Measurements from ENCODE around the gene RIC8B. TPM values are rescaled to one million over a fixed set of nuclear protein-coding genes. Genes with fewer than 3 reads are reported as not detected.

Gene RIC8B
- total RNA-seq, 2 donors from 2014 or later: 12.9 to 27.5 TPM

GRCh38 chr12:106866426-106867080 lies 92.1 kb downstream of the RIC8B start:
- TF ChIP-seq CTCF (IDR thresholded peaks at IDR 0.05): no peak
- DNase-seq (ENCODE audit: low spot score) (no peak), ATAC-seq (ENCODE audit: insufficient number of reproducible peaks, low FRiP score, low read depth) (no peak)
- H3K27ac ChIP-seq: no peak overlapping the region
- H3K9me3 ChIP-seq: no peaks in the 10 kb centered on the region
- no peak overlapping the region for H3K4me3 ChIP-seq
- H3K4me1 ChIP-seq (ENCODE audit: control insufficient read depth in 1 of 2, low read depth in 2 of 2): peaks cover 15 to 34% of the 10 kb centered on the region in 2 donors
- no peaks in the 10 kb centered on the region for H3K36me3 ChIP-seq
- no peaks in the 10 kb centered on the region for H3K27me3 ChIP-seq (replicated peaks; ENCODE audit: insufficient read depth)

GRCh38 chr12:106867651-106868050 lies 93.2 kb downstream of the RIC8B start:
- TF ChIP-seq CTCF (IDR thresholded peaks at IDR 0.05): no peak
- Histone ChIP-seq H3K4me1 (ENCODE audit: control insufficient read depth in 1 of 2, low read depth in 2 of 2) (peaks cover 11 to 24% of the 10 kb centered on the region in 2 donors), H3K27ac (no peak overlapping the region), H3K36me3 (no peaks in the 10 kb centered on the region), H3K9me3 (no peaks in the 10 kb centered on the region), H3K27me3 (replicated peaks; ENCODE audit: insufficient read depth) (no peaks in the 10 kb centered on the region), H3K4me3 (no peak overlapping the region)
- ATAC-seq (ENCODE audit: insufficient number of reproducible peaks, low FRiP score, low read depth) (no peak), DNase-seq (ENCODE audit: low spot score) (no peak)

GRCh38 chr12:106868982-106869700 lies 94.7 kb downstream of the RIC8B start:
- H3K27me3 ChIP-seq (replicated peaks; ENCODE audit: insufficient read depth): no peaks in the 10 kb centered on the region
- H3K36me3 ChIP-seq: no peaks in the 10 kb centered on the region
- no peak overlapping the region for H3K4me3 ChIP-seq
- ATAC-seq (ENCODE audit: insufficient number of reproducible peaks, low FRiP score, low read depth): no peak
- no peak for DNase-seq (ENCODE audit: low spot score)
- H3K27ac ChIP-seq: no peak overlapping the region
- peaks cover 8 to 18% of the 10 kb centered on the region in 2 donors for H3K4me1 ChIP-seq (ENCODE audit: control insufficient read depth in 1 of 2, low read depth in 2 of 2)
- H3K9me3 ChIP-seq: no peaks in the 10 kb centered on the region
- no peak for TF ChIP-seq CTCF (IDR thresholded peaks at IDR 0.05)

- no peak overlapping the region for H3K4me3 ChIP-seq
- ATAC-seq (ENCODE audit: insufficient number of reproducible peaks, low FRiP score, low read depth) (no peak), DNase-seq (ENCODE audit: low spot score) (no peak)
- no peak overlapping the region for H3K27ac ChIP-seq
- H3K9me3 ChIP-seq: no peaks in the 10 kb centered on the region
- H3K4me1 ChIP-seq (ENCODE audit: control insufficient read depth in 1 of 2, low read depth in 2 of 2): peaks cover 8 to 18% of the 10 kb centered on the region in 2 donors
- H3K27me3 ChIP-seq (replicated peaks; ENCODE audit: insufficient read depth): no peaks in the 10 kb centered on the region
- no peak for TF ChIP-seq CTCF (IDR thresholded peaks at IDR 0.05)
- H3K36me3 ChIP-seq: no peaks in the 10 kb centered on the region
Measured at GRCh38 chr12:106870116-106870515, 95.6 kb downstream of the RIC8B start.

GRCh38 chr12:106871477-106871876 lies 97.0 kb downstream of the RIC8B start:
- no peak for DNase-seq (ENCODE audit: low spot score)
- Histone ChIP-seq H3K4me1 (ENCODE audit: control insufficient read depth in 1 of 2, low read depth in 2 of 2) (peaks cover 0 to 8% of the 10 kb centered on the region in 2 donors), H3K27me3 (replicated peaks; ENCODE audit: insufficient read depth) (no peaks in the 10 kb centered on the region), H3K4me3 (no peak overlapping the region), H3K27ac (no peak overlapping the region), H3K36me3 (no peaks in the 10 kb centered on the region), H3K9me3 (no peaks in the 10 kb centered on the region)
- no peak for ATAC-seq (ENCODE audit: insufficient number of reproducible peaks, low FRiP score, low read depth)
- TF ChIP-seq CTCF (IDR thresholded peaks at IDR 0.05): no peak

Measured in thoracic aorta (tissue), 2 donors.